IPS-20b (cell line): Measurements from ENCODE around the gene CSKMT.
"Not testable (repeated sequence)": the region's sequence is repeated elsewhere in the genome, so short reads cannot be mapped to it uniquely, and the experiment has no call there.

Experiments used
- H3K27ac ChIP-seq: one replicate; pipeline ENCODE4 v1.5.1; 2013; ENCODE audit warnings: low read length
- H3K27me3 ChIP-seq: 2 replicates; pipeline ENCODE4 v1.6.1; 2013; ENCODE audit warnings: mild to moderate bottlenecking, low read length, inconsistent platforms; ENCODE audit not compliant: insufficient read depth
- H3K36me3 ChIP-seq: 2 replicates; pipeline ENCODE4 v1.6.1; 2013; ENCODE audit warnings: low read depth, mild to moderate bottlenecking, inconsistent platforms, low read length, moderate library complexity; ENCODE audit not compliant: insufficient read depth
- H3K4me1 ChIP-seq: 2 replicates; pipeline ENCODE4 v1.6.1; 2013; ENCODE audit warnings: mild to moderate bottlenecking, control low read depth, inconsistent platforms, low read length, moderate library complexity; ENCODE audit not compliant: insufficient read depth
- H3K4me3 ChIP-seq: 2 replicates; pipeline ENCODE4 v1.5.1; 2013; ENCODE audit warnings: mild to moderate bottlenecking, low read length, inconsistent platforms
- H3K9ac ChIP-seq: 2 replicates; pipeline ENCODE4 v1.6.1; 2013; ENCODE audit warnings: low read depth, mild to moderate bottlenecking, inconsistent platforms, low read length, moderate library complexity
- H3K9me3 ChIP-seq: 2 replicates; pipeline ENCODE4 v1.6.1; 2013; ENCODE audit warnings: mild to moderate bottlenecking, low read depth, low read length, inconsistent platforms; ENCODE audit not compliant: insufficient read depth

The CSKMT gene

GRCh38 chr11:62677156-62677555 lies 12.0 kb downstream of the CSKMT start:
- Histone ChIP-seq H3K9me3 (no peaks in the 10 kb centered on the region), H3K36me3 (peaks cover 42% of the 10 kb centered on the region), H3K27ac (no peak overlapping the region), H3K4me3 (no peak overlapping the region), H3K4me1 (peaks cover 7% of the 10 kb centered on the region), H3K27me3 (no peaks in the 10 kb centered on the region), H3K9ac (no peak overlapping the region)

- no peaks in the 10 kb centered on the region for H3K9me3 ChIP-seq
- peaks cover 41% of the 10 kb centered on the region for H3K36me3 ChIP-seq
- H3K27ac ChIP-seq = no peak overlapping the region
- peak overlapping the region; percentile 96 for H3K4me3 ChIP-seq
- peak overlapping the region; percentile 95; the same call in 1 of the 2 replicates for H3K9ac ChIP-seq
- no peaks in the 10 kb centered on the region for H3K27me3 ChIP-seq
- peaks cover 7% of the 10 kb centered on the region for H3K4me1 ChIP-seq
Measured at GRCh38 chr11:62677714-62678113, 12.6 kb downstream of the CSKMT start.

GRCh38 chr11:62678433-62678769 lies 13.3 kb downstream of the CSKMT start:
- peak overlapping the region; percentile 89 for H3K27ac ChIP-seq
- H3K9ac ChIP-seq = peak overlapping the region; percentile 95

GRCh38 chr11:62678770-62679696 lies 13.9 kb downstream of the CSKMT start, which contains the start of gene UBXN1:
Gene UBXN1, minus strand, starts transcription at chr11:62679073. Its CDS starts 150 bp downstream, at chr11:62678923.
- peak within 1 kb of the TSS; percentile 96 for H3K4me3 ChIP-seq
- no peaks in the 10 kb centered on the region for H3K27me3 ChIP-seq
- H3K9me3 ChIP-seq = no peaks in the 10 kb centered on the region
- peak within 1 kb of the TSS; percentile 95 for H3K9ac ChIP-seq
- peaks cover 7% of the 10 kb centered on the region for H3K4me1 ChIP-seq
- H3K36me3 ChIP-seq = peaks cover 28% of the 10 kb centered on the region
- H3K27ac ChIP-seq = peak within 1 kb of the TSS; percentile 89

More at GRCh38 chr11:62678433-62678769, 13.3 kb downstream of the CSKMT start:
- Histone ChIP-seq H3K9me3 (no peaks in the 10 kb centered on the region), H3K36me3 (peaks cover 34% of the 10 kb centered on the region), H3K4me1 (peaks cover 7% of the 10 kb centered on the region), H3K4me3 (peak overlapping the region; percentile 96), H3K27me3 (no peaks in the 10 kb centered on the region)

- Histone ChIP-seq H3K36me3 (peaks cover 22% of the 10 kb centered on the region), H3K4me1 (peaks cover 7% of the 10 kb centered on the region), H3K27me3 (no peaks in the 10 kb centered on the region), H3K4me3 (no peak overlapping the region), H3K9me3 (no peaks in the 10 kb centered on the region), H3K27ac (no peak overlapping the region), H3K9ac (no peak overlapping the region)
Measured at GRCh38 chr11:62680825-62681240, 15.7 kb downstream of the CSKMT start.

GRCh38 chr11:62682518-62682917 lies 17.4 kb downstream of the CSKMT start:
- no peaks in the 10 kb centered on the region for H3K9me3 ChIP-seq
- peaks cover 7% of the 10 kb centered on the region for H3K4me1 ChIP-seq
- H3K9ac ChIP-seq = no peak overlapping the region
- peaks cover 7% of the 10 kb centered on the region for H3K36me3 ChIP-seq
- H3K27me3 ChIP-seq = no peaks in the 10 kb centered on the region
- H3K4me3 ChIP-seq = no peak overlapping the region
- no peak overlapping the region for H3K27ac ChIP-seq

GRCh38 chr11:62687508-62688396 lies 22.6 kb downstream of the CSKMT start:
- H3K9ac ChIP-seq = no peak overlapping the region
- no peaks in the 10 kb centered on the region for H3K9me3 ChIP-seq
- H3K27me3 ChIP-seq = no peaks in the 10 kb centered on the region
- H3K4me1 ChIP-seq = no peaks in the 10 kb centered on the region
- no peak overlapping the region for H3K27ac ChIP-seq
- H3K36me3 ChIP-seq = peaks cover 28% of the 10 kb centered on the region
- H3K4me3 ChIP-seq = no peak overlapping the region

GRCh38 chr11:62688491-62688890 lies 23.4 kb downstream of the CSKMT start:
- Histone ChIP-seq H3K4me1 (no peaks in the 10 kb centered on the region), H3K36me3 (peaks cover 36% of the 10 kb centered on the region), H3K27me3 (no peaks in the 10 kb centered on the region), H3K9me3 (no peaks in the 10 kb centered on the region), H3K4me3 (no peak overlapping the region), H3K27ac (no peak overlapping the region), H3K9ac (no peak overlapping the region)

GRCh38 chr11:62689421-62690183 lies 24.5 kb downstream of the CSKMT start, which contains the start of gene LRRN4CL:
Gene LRRN4CL, minus strand, starts transcription at chr11:62689530. Its CDS starts 1,022 bp downstream, at chr11:62688508.
- Histone ChIP-seq H3K27ac (no peak within 1 kb of the TSS), H3K27me3 (no peaks in the 10 kb centered on the region), H3K4me1 (no peaks in the 10 kb centered on the region), H3K9ac (no peak within 1 kb of the TSS), H3K4me3 (no peak within 1 kb of the TSS), H3K36me3 (peaks cover 38% of the 10 kb centered on the region), H3K9me3 (no peaks in the 10 kb centered on the region)

- H3K27ac ChIP-seq, H3K4me3 ChIP-seq, H3K27me3 ChIP-seq, H3K4me1 ChIP-seq, H3K9ac ChIP-seq, H3K9me3 ChIP-seq: not testable (repeated sequence)
- H3K36me3 ChIP-seq = peaks cover 38% of the 10 kb centered on the region
Measured at GRCh38 chr11:62693624-62694023, 28.5 kb downstream of the CSKMT start.
